ENCODE results near the gene STBD1. TPM values are rescaled to one million over a fixed set of nuclear protein-coding genes. Genes with fewer than 3 reads are reported as not detected.

The STBD1 gene
- total and polyA plus RNA-seq, 2 experiments from 2014 or later = 10.3 to 10.6 TPM

- Histone ChIP-seq H3K4me2 (ENCODE audit: unreplicated experiment) (no peak overlapping the region), H3K9ac (no peak overlapping the region), H3K9me2 (ENCODE audit: insufficient read depth) (no peaks in the 10 kb centered on the region), H3K36me3 (ENCODE audit: low read depth) (no peaks in the 10 kb centered on the region), H3K27ac (no peak overlapping the region), H3K9me3 (ENCODE audit: low read depth) (no peaks in the 10 kb centered on the region), H3F3A (ENCODE audit: insufficient read depth) (no peaks in the 10 kb centered on the region), H2AFZ (no peak overlapping the region), H3K27me3 (replicated peaks; ENCODE audit: insufficient read depth) (no peaks in the 10 kb centered on the region), H3K4me1 (ENCODE audit: insufficient read depth) (no peaks in the 10 kb centered on the region), H4K20me1 (ENCODE audit: insufficient read depth) (no peaks in the 10 kb centered on the region), H3K79me2 (ENCODE audit: insufficient read depth) (no peaks in the 10 kb centered on the region), H3K4me3 (no peak overlapping the region)
- in situ Hi-C loops (cut with MboI) = no loop called here
- no peak for DNase-seq
- 28 to 34% methylated on average over 3 of the region's 3 CpGs for WGBS, 2 experiments (ENCODE audit: low coverage in 1 of 2, low lambda C conversion rate in 2 of 2, missing lambda C conversion rate in 2 of 2)
- no peak for TF ChIP-seq EZH2phosphoT487 (IDR thresholded peaks at IDR 0.05; ENCODE audit: insufficient read depth, low read depth)
- no peak for TF ChIP-seq EZH2 (IDR thresholded peaks at IDR 0.05; ENCODE audit: insufficient read depth, poor library complexity, severe bottlenecking)
Observed at GRCh38 chr4:76322236-76322635, 15.7 kb downstream of the STBD1 start.

DNA sequence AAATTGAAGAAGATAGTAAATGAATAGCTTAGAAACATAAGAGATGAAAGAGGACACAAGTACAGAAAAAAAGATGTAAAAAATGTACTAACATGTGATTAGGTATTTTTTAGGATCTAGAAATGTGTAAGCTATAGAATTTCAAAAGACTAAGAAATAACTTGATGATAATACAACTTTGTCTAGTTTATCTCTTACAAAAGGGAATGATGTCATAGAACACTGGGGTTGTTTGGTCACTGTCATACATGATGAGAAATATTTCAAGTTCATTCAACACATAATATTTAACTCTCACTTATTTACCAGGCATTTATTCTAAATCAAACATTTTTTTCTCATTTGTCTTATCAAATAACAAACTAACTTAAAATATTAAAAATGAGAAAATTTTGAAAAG lies 18.5 kb downstream of the STBD1 start:
- Histone ChIP-seq H3K27ac (no peak overlapping the region), H2AFZ (no peak overlapping the region), H4K20me1 (ENCODE audit: insufficient read depth) (no peaks in the 10 kb centered on the region), H3K9me2 (ENCODE audit: insufficient read depth) (no peaks in the 10 kb centered on the region), H3K9ac (no peak overlapping the region), H3K36me3 (ENCODE audit: low read depth) (no peaks in the 10 kb centered on the region), H3F3A (ENCODE audit: insufficient read depth) (no peaks in the 10 kb centered on the region), H3K79me2 (ENCODE audit: insufficient read depth) (no peaks in the 10 kb centered on the region), H3K4me2 (ENCODE audit: unreplicated experiment) (no peak overlapping the region), H3K27me3 (replicated peaks; ENCODE audit: insufficient read depth) (no peaks in the 10 kb centered on the region; the same call in 1 of the 2 replicates), H3K4me3 (no peak overlapping the region), H3K9me3 (ENCODE audit: low read depth) (no peaks in the 10 kb centered on the region), H3K4me1 (ENCODE audit: insufficient read depth) (no peaks in the 10 kb centered on the region)
- TF ChIP-seq EZH2 (IDR thresholded peaks at IDR 0.05; ENCODE audit: insufficient read depth, poor library complexity, severe bottlenecking) (no peak), EZH2phosphoT487 (IDR thresholded peaks at IDR 0.05; ENCODE audit: insufficient read depth, low read depth) (no peak)
- in situ Hi-C loops (cut with MboI) = no loop called here
- DNase-seq = no peak

DNA sequence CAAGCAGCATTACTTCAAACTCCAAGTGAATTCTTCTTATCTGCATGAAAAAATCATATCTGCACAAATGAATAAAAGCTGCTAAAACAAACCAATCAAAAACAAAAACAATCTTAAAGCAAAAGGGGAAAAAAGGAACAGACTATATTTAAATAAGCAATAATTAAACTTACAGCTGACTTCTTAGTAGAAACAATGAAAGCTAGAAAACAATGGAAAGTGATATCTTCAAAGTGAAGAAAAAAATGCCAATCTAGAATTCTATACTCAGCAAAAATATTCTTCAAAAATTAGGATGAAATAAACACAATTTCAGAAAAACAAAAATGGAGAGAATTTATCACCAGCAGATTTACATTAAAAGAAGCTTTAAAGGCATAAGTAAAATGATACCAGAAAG lies 20.0 kb downstream of the STBD1 start:
- no peaks in the 10 kb centered on the region for H3K9me2 ChIP-seq (ENCODE audit: insufficient read depth)
- H3K79me2 ChIP-seq (ENCODE audit: insufficient read depth) = no peaks in the 10 kb centered on the region
- H3K9ac ChIP-seq = no peak overlapping the region
- no peak overlapping the region for H2AFZ ChIP-seq
- H3K9me3 ChIP-seq (ENCODE audit: low read depth) = no peaks in the 10 kb centered on the region
- no peaks in the 10 kb centered on the region for H3K36me3 ChIP-seq (ENCODE audit: low read depth)
- no peak overlapping the region for H3K27ac ChIP-seq
- no peaks in the 10 kb centered on the region for H3F3A ChIP-seq (ENCODE audit: insufficient read depth)
- H4K20me1 ChIP-seq (ENCODE audit: insufficient read depth) = no peaks in the 10 kb centered on the region
- no peaks in the 10 kb centered on the region for H3K4me1 ChIP-seq (ENCODE audit: insufficient read depth)
- no peak for DNase-seq
- no peak for TF ChIP-seq EZH2phosphoT487 (IDR thresholded peaks at IDR 0.05; ENCODE audit: insufficient read depth, low read depth)
- TF ChIP-seq EZH2 (IDR thresholded peaks at IDR 0.05; ENCODE audit: insufficient read depth, poor library complexity, severe bottlenecking) = no peak
- H3K27me3 ChIP-seq (replicated peaks; ENCODE audit: insufficient read depth) = no peaks in the 10 kb centered on the region; the same call in 1 of the 2 replicates
- no peak overlapping the region for H3K4me3 ChIP-seq
- no peak overlapping the region for H3K4me2 ChIP-seq (ENCODE audit: unreplicated experiment)
- in situ Hi-C loops (cut with MboI) = no loop called here

DNA sequence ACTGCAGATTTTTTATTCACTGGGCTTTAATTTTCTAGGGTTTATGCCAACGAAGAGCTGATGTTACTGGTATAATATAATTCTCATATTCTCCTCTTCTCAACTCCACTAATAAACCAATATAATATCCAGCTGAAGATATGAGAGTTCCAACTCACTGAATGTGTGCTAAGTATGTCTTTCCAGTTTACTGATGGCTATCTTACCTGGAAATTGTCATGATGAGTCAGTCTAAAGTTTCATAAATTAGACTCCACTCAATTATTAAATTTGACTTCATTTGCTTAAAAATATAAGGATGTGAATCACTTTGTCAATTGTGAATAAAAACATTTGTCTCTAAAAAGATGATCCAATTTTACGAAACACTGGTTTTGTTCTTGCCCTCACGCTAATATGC lies 28.4 kb downstream of the STBD1 start:
- no peaks in the 10 kb centered on the region for H3K36me3 ChIP-seq (ENCODE audit: low read depth)
- DNase-seq = no peak
- H3K79me2 ChIP-seq (ENCODE audit: insufficient read depth) = no peaks in the 10 kb centered on the region
- H3F3A ChIP-seq (ENCODE audit: insufficient read depth) = no peaks in the 10 kb centered on the region
- H3K4me3 ChIP-seq = no peak overlapping the region
- no peak overlapping the region for H3K27ac ChIP-seq
- no peak overlapping the region for H2AFZ ChIP-seq
- H3K9me3 ChIP-seq (ENCODE audit: low read depth) = no peaks in the 10 kb centered on the region
- H3K9me2 ChIP-seq (ENCODE audit: insufficient read depth) = no peaks in the 10 kb centered on the region
- no peak overlapping the region for H3K4me2 ChIP-seq (ENCODE audit: unreplicated experiment)
- H3K27me3 ChIP-seq (replicated peaks; ENCODE audit: insufficient read depth) = no peaks in the 10 kb centered on the region; the same call in 1 of the 2 replicates
- in situ Hi-C loops (cut with MboI) = no loop called here
- H4K20me1 ChIP-seq (ENCODE audit: insufficient read depth) = no peaks in the 10 kb centered on the region
- no peaks in the 10 kb centered on the region for H3K4me1 ChIP-seq (ENCODE audit: insufficient read depth)
- 61 to 62% methylated on average over 3 of the region's 3 CpGs for WGBS, 2 experiments (ENCODE audit: low coverage in 1 of 2, low lambda C conversion rate in 2 of 2, missing lambda C conversion rate in 2 of 2)
- TF ChIP-seq EZH2phosphoT487 (IDR thresholded peaks at IDR 0.05; ENCODE audit: insufficient read depth, low read depth) (no peak), EZH2 (IDR thresholded peaks at IDR 0.05; ENCODE audit: insufficient read depth, poor library complexity, severe bottlenecking) (no peak)
- H3K9ac ChIP-seq = no peak overlapping the region

- Histone ChIP-seq H3K9me3 (ENCODE audit: low read depth) (no peaks in the 10 kb centered on the region), H4K20me1 (ENCODE audit: insufficient read depth) (no peaks in the 10 kb centered on the region), H3F3A (ENCODE audit: insufficient read depth) (no peaks in the 10 kb centered on the region), H3K4me2 (ENCODE audit: unreplicated experiment) (no peak overlapping the region), H3K4me1 (ENCODE audit: insufficient read depth) (peaks cover 10% of the 10 kb centered on the region; the same call in 1 of the 2 replicates), H3K27ac (no peak overlapping the region), H3K9ac (no peak overlapping the region), H3K9me2 (ENCODE audit: insufficient read depth) (no peaks in the 10 kb centered on the region), H3K4me3 (no peak overlapping the region), H3K36me3 (ENCODE audit: low read depth) (no peaks in the 10 kb centered on the region), H2AFZ (no peak overlapping the region), H3K27me3 (replicated peaks; ENCODE audit: insufficient read depth) (no peaks in the 10 kb centered on the region), H3K79me2 (ENCODE audit: insufficient read depth) (no peaks in the 10 kb centered on the region)
- peak; percentile 4 for DNase-seq
- TF ChIP-seq EZH2phosphoT487 (IDR thresholded peaks at IDR 0.05; ENCODE audit: insufficient read depth, low read depth) (no peak), EZH2 (IDR thresholded peaks at IDR 0.05; ENCODE audit: insufficient read depth, poor library complexity, severe bottlenecking) (no peak)
- in situ Hi-C loops (cut with MboI) = no loop called here
- 30 to 35% methylated on average over 2 of the region's 2 CpGs for WGBS, 2 experiments (ENCODE audit: low coverage in 1 of 2, low lambda C conversion rate in 2 of 2, missing lambda C conversion rate in 2 of 2)
Observed at GRCh38 chr4:76339364-76339763, 32.8 kb downstream of the STBD1 start.
